BE2C (cell line): ENCODE data around the gene WFDC10A.

Experiments used
- DNase-seq: peaks from one replicate; pipeline ENCODE4 v3.0.0-alpha.2; 2020
- H3K27me3 ChIP-seq: fragments of 250-450 bp; sonication (Bioruptor Pico); 2 replicates; pipeline ENCODE4 v1.5.1; 2020; ENCODE audit warnings: mild to moderate bottlenecking
- H3K36me3 ChIP-seq: fragments of 250-450 bp; sonication (Bioruptor Pico); 2 replicates; pipeline ENCODE4 v1.5.1; 2020; ENCODE audit warnings: mild to moderate bottlenecking
- H3K4me1 ChIP-seq: fragments of 250-450 bp; sonication (Bioruptor Pico); 2 replicates; pipeline ENCODE4 v1.5.1; 2020
- H3K4me3 ChIP-seq: 2 replicates; pipeline ENCODE4 v1.5.1; 2011; ENCODE audit warnings: low read depth, low read length
- H3K9me3 ChIP-seq: fragments of 250-450 bp; sonication (Bioruptor Pico); 2 replicates; pipeline ENCODE4 v1.5.1; 2020
- CTCF ChIP-seq: IDR thresholded peaks from 2 replicates; pipeline ENCODE4 v1.5.1; 2012; ENCODE audit warnings: mild to moderate bottlenecking, low read depth, low read length

WFDC10A gene

DNA sequence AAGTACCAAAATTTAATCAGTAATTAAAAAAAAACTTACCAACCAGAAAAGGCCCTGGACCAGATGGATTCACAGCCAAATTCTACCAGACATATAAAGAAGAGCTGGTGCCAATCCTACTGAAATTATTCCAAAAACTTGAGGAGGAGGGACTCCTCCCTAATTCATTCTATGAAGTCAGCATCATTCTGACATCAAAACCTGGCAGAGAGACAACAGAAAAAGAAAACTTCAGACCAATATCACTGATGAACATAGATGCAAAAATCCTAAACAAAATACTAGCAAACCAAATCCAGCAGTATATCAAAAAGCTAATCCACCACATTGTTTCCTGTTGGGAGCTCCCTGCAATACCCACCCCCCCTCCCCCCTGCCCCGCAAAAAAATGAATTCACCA is 40.6 kb downstream of the WFDC10A start, which contains the start of gene WFDC11:
TSS of gene WFDC11 (minus strand) at position 101 of the 400 bp plus-strand sequence. CDS start 19,639 bp downstream, outside the sequence.
- H3K4me3 ChIP-seq = no peak within 1 kb of the TSS
- no peak for DNase-seq
- peaks cover 4% of the 10 kb centered on the region; the same call in 1 of the 2 replicates for H3K27me3 ChIP-seq
- H3K36me3 ChIP-seq = no peaks in the 10 kb centered on the region
- TF ChIP-seq CTCF = no peak
- H3K9me3 ChIP-seq = no peaks in the 10 kb centered on the region
- H3K4me1 ChIP-seq = no peaks in the 10 kb centered on the region

GRCh38 chr20:45672765-45673164 is 43.2 kb downstream of the WFDC10A start:
- peaks cover 4% of the 10 kb centered on the region; the same call in 1 of the 2 replicates for H3K27me3 ChIP-seq
- H3K9me3 ChIP-seq = no peaks in the 10 kb centered on the region
- H3K36me3 ChIP-seq = no peaks in the 10 kb centered on the region
- no peak for DNase-seq
- no peak overlapping the region for H3K4me3 ChIP-seq
- no peak for TF ChIP-seq CTCF
- no peaks in the 10 kb centered on the region for H3K4me1 ChIP-seq

GRCh38 chr20:45679650-45680049 is 50.1 kb downstream of the WFDC10A start:
- Histone ChIP-seq H3K9me3 (no peaks in the 10 kb centered on the region), H3K4me1 (no peaks in the 10 kb centered on the region), H3K27me3 (no peaks in the 10 kb centered on the region), H3K4me3 (no peak overlapping the region), H3K36me3 (no peaks in the 10 kb centered on the region)
- no peak for TF ChIP-seq CTCF
- DNase-seq = no peak
